Kidney (tissue), 14 donors: ENCODE measurements around the gene IQSEC1. TPM values are rescaled to one million over a fixed set of nuclear protein-coding genes. Genes with fewer than 3 reads are reported as not detected.

Experiments used
- DNase-seq, 5 donors: peaks; one replicate each; pipeline ENCODE4 v3.0.0-alpha.2; 2013 to 2020
- FAIRE-seq: peaks from 2 replicates; lab custom pipeline; 2012; peaks lifted over from hg19 to GRCh38; lab: Jason Lieb, UNC
- H3K27ac ChIP-seq, 2 donors: one replicate each; pipeline ENCODE4 v1.7.0; 2013; ENCODE audit warnings: low read depth in 2 of 2, low read length in 2 of 2, inconsistent platforms in 1 of 2
- H3K27me3 ChIP-seq: one replicate; pipeline ENCODE4 v1.7.1; 2013; ENCODE audit warnings: low read length, inconsistent platforms; ENCODE audit not compliant: control insufficient read depth, insufficient read depth
- H3K36me3 ChIP-seq, 3 donors: one replicate each; pipeline versions ENCODE4 v1.7.0 to v1.7.1; 2013; ENCODE audit warnings: low read length in 3 of 3, control low read depth in 1 of 3, inconsistent platforms in 1 of 3; ENCODE audit not compliant: insufficient read depth in 3 of 3, control insufficient read depth in 2 of 3
- H3K4me1 ChIP-seq, 3 donors: one replicate each; pipeline versions ENCODE4 v1.7.0 to v1.7.1; 2013; ENCODE audit warnings: low read length in 3 of 3, inconsistent platforms in 1 of 3, low read depth in 1 of 3; ENCODE audit not compliant: control insufficient read depth in 2 of 3, insufficient read depth in 2 of 3
- H3K4me3 ChIP-seq, 3 donors: one replicate each; pipeline versions ENCODE4 v1.7.0 to v1.8.1; 2013; ENCODE audit warnings: low read length in 3 of 3, control low read depth in 1 of 3, inconsistent platforms in 1 of 3
- H3K9ac ChIP-seq, 3 donors: one replicate each; pipeline versions ENCODE4 v1.7.0 to v1.7.1; 2013; ENCODE audit warnings: low read length in 3 of 3, control low read depth in 1 of 3, inconsistent platforms in 1 of 3
- H3K9me3 ChIP-seq, 3 donors: one replicate each; pipeline versions ENCODE4 v1.7.0 to v1.7.1; 2013; ENCODE audit warnings: low read length in 3 of 3, control low read depth in 1 of 3, inconsistent platforms in 1 of 3; ENCODE audit not compliant: control insufficient read depth in 2 of 3, insufficient read depth in 1 of 3
- intact Hi-C: fragments of 100-400 bp; cut with DNase I; formaldehyde crosslinking; loops from one replicate; pipeline ENCODE4 v1.11.1; 2022
- polyA plus RNA-seq: library from polyadenylated mRNA; stranded (reverse); fragments of 350-450 nt; fragmentation: Illumina TruSeq; extraction: RNeasy Lipid Tissue Mini Kit (QIAGEN cat#74804); gene quantifications from one replicate; pipeline ENCODE4 v1.2.3, GENCODE V29; 2014; ENCODE audit warnings: low read depth, low replicate concordance; ENCODE audit not compliant: insufficient read depth
- total RNA-seq: library from RNA; stranded (reverse); fragmentation: NEBNext Ultra II Directional; extraction: Animal tissue kit (Norgen Biotek cat#: 25700); gene quantifications from one replicate; pipeline ENCODE4 v1.2.1, GENCODE V29; 2021
- TF ChIP-seq, protein P1 (sequence below): IDR thresholded peaks from 3 replicates; pipeline ENCODE4 v1.5.1; 2012; ENCODE audit warnings: mild to moderate bottlenecking, moderate library complexity, borderline replicate concordance; ENCODE audit not compliant: insufficient read depth; ENCODE audit errors: extremely low read depth
- donor health status: control.
- donor health status: control.
- donor health status: control.
- donor health status: control.
- donor health status: control.
- donor health status: DM: yes; HTN: yes; CAD: no.
- donor health status: Normal renal cell carcinoma (clear cell type).

Gene IQSEC1
- total and polyA plus RNA-seq, 2 donors from 2014 or later: 15.1 to 45.7 TPM

DNA sequence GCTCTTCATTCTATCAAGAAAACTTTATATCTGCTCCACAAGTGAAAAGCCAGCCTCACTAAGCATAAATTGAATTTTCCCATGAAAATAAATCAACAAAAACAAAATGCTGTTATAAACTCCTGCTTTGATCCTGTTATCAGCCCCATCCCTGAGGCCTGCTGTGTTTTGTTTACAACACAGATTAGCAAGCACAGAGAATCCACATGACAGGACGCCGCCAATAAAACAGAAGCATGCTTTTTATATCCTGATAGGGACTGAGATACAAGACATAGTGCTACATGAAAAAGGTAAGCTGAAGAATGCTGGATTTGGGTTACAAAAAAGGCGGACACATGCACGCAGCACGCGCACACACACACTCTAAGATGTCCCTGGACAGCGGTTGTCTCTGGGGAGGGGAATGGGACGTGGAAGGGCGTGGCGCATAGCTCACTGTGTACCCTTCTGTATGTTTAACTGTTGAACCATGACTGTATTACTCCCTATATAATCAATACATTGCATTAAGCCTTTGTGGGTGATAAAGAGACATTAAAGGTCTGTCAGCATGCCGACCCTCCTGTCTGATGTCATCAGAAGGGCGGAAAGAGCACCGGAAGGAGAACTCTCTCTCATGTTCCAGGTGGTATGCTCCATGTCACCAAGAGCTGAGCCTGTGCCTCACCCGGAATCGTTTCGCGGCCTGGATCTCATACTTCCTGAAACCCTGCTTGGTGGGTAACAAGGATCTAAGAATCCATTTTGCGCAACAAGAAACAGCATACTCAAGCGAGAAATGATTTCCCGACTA, 93.9 kb downstream of the IQSEC1 start:
- H3K36me3 ChIP-seq: no peaks in the 10 kb centered on the region
- no peak overlapping the region for H3K4me3 ChIP-seq
- H3K27me3 ChIP-seq: no peaks in the 10 kb centered on the region
- FAIRE-seq (no peak), DNase-seq (no peak)
- TF ChIP-seq, protein P1, sequence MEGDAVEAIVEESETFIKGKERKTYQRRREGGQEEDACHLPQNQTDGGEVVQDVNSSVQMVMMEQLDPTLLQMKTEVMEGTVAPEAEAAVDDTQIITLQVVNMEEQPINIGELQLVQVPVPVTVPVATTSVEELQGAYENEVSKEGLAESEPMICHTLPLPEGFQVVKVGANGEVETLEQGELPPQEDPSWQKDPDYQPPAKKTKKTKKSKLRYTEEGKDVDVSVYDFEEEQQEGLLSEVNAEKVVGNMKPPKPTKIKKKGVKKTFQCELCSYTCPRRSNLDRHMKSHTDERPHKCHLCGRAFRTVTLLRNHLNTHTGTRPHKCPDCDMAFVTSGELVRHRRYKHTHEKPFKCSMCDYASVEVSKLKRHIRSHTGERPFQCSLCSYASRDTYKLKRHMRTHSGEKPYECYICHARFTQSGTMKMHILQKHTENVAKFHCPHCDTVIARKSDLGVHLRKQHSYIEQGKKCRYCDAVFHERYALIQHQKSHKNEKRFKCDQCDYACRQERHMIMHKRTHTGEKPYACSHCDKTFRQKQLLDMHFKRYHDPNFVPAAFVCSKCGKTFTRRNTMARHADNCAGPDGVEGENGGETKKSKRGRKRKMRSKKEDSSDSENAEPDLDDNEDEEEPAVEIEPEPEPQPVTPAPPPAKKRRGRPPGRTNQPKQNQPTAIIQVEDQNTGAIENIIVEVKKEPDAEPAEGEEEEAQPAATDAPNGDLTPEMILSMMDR: no peak
- no peaks in the 10 kb centered on the region for H3K9me3 ChIP-seq
- H3K27ac ChIP-seq: no peak overlapping the region
- peaks cover 0 to 3% (median 0%) of the 10 kb centered on the region in 3 donors for H3K4me1 ChIP-seq
- intact Hi-C loops: no loop called here
- H3K9ac ChIP-seq: no peak overlapping the region

DNA sequence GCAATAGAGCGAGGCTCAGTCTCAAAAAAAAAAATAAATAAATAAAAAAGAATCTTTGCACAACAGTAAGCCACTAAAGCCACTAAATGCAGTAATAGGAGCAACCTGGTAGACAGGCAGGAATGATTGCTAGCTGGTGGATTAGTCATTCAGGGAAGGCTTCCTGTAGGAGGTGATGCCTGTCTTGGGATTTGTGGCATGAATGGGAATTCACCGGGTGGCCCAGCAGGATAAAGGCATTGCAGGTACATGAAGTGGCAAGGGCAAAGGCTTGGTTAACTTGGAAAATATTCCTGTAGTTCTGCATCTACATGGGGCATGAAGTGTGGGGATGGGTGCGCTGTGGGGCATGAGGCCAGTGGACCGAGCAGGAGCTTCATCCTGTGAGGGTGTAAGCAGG, 94.5 kb downstream of the IQSEC1 start:
- no peaks in the 10 kb centered on the region for H3K9me3 ChIP-seq
- intact Hi-C loops: no loop called here
- TF ChIP-seq, protein P1: no peak
- no peak overlapping the region for H3K9ac ChIP-seq
- no peaks in the 10 kb centered on the region for H3K4me1 ChIP-seq
- no peak overlapping the region for H3K27ac ChIP-seq
- no peak overlapping the region for H3K4me3 ChIP-seq
- FAIRE-seq (no peak), DNase-seq (no peak)
- H3K36me3 ChIP-seq: no peaks in the 10 kb centered on the region
- no peaks in the 10 kb centered on the region for H3K27me3 ChIP-seq

GRCh38 chr3:12977117-12977808, 96.0 kb downstream of the IQSEC1 start:
- no peak overlapping the region for H3K9ac ChIP-seq
- intact Hi-C loops: no loop called here
- no peaks in the 10 kb centered on the region for H3K9me3 ChIP-seq
- FAIRE-seq (no peak), DNase-seq (no peak)
- no peak overlapping the region for H3K27ac ChIP-seq
- no peaks in the 10 kb centered on the region for H3K27me3 ChIP-seq
- TF ChIP-seq, protein P1: no peak
- no peaks in the 10 kb centered on the region for H3K36me3 ChIP-seq
- no peaks in the 10 kb centered on the region for H3K4me1 ChIP-seq
- H3K4me3 ChIP-seq: no peak overlapping the region
